Neural crest cell (in vitro differentiated cells): ENCODE results near the gene SUOX. TPM values are rescaled to one million over a fixed set of nuclear protein-coding genes. Genes with fewer than 3 reads are reported as not detected.
A peak's percentile ranks its signal among the peaks of the same experiment; 100 is the strongest.

Source experiments
- DNase-seq: peaks from one replicate; pipeline ENCODE4 v3.0.0; 2021; ENCODE audit warnings: low read depth, mixed read lengths, low spot score
- H3K27ac Mint-ChIP-seq: one replicate; pipeline ENCODE4 v1.8.0; 2021; ENCODE audit warnings: mild to moderate bottlenecking, mixed read lengths; ENCODE audit not compliant: unreplicated experiment
- H3K27me3 Mint-ChIP-seq: 2 replicates; pipeline ENCODE4 v1.8.0; 2021; ENCODE audit warnings: low read depth, mild to moderate bottlenecking, mixed read lengths
- H3K36me3 Mint-ChIP-seq: 2 replicates; pipeline ENCODE4 v1.8.0; 2021; ENCODE audit warnings: low read depth, mild to moderate bottlenecking, mixed read lengths
- H3K4me1 Mint-ChIP-seq: 2 replicates; pipeline ENCODE4 v1.8.0; 2021; ENCODE audit warnings: mixed read lengths
- H3K4me3 Mint-ChIP-seq: one replicate; pipeline ENCODE4 v1.8.0; 2021; ENCODE audit warnings: mild to moderate bottlenecking, mixed read lengths
- H3K9me3 Mint-ChIP-seq: 2 replicates; pipeline ENCODE4 v1.8.0; 2021; ENCODE audit warnings: mixed read lengths
- CTCF ChIP-seq: fragments of 200-600 bp; sonication (generic); conservative IDR thresholded peaks from 2 replicates; pipeline ENCODE4 v1.5.0; 2021; ENCODE audit warnings: antibody characterized with exemption, mild to moderate bottlenecking
- long read RNA-seq: library from polyadenylated mRNA; unstranded; transcript quantifications from one replicate; pipeline ENCODE4 v2.0.0, GENCODE V29; 2020
- total RNA-seq: library from RNA; stranded (reverse); gene quantifications from 2 replicates; pipeline ENCODE4 v1.2.1, GENCODE V29; 2021

The SUOX gene
- total RNA-seq, result 30.4 and 33.7 TPM in 2 replicates
- long read RNA-seq, transcript SUOX-201 (5 exons, 2,364 nt), result major isoform, 16 of 38 reads
- long read RNA-seq, partial matches to known transcripts, result 0 of 38 reads
- long read RNA-seq, other reads (novel, unspliced or antisense), result 13 of 38 reads

- Mint-ChIP-seq H3K4me1 (peaks cover 33% of the 10 kb centered on the region), H3K9me3 (no peaks in the 10 kb centered on the region), H3K36me3 (peaks cover 8% of the 10 kb centered on the region), H3K27ac (peak within 1 kb of the TSS; percentile 93), H3K27me3 (no peaks in the 10 kb centered on the region), H3K4me3 (peak within 1 kb of the TSS; percentile 94)
- TF ChIP-seq CTCF, result no peak
- DNase-seq, result peak; percentile 86
These were observed at the start of gene SUOX for GRCh38 chr12:55996715-55997534. Gene SUOX, plus strand, starts transcription at chr12:55997276. Its CDS starts 4,946 bp downstream, at chr12:56002222.

GRCh38 chr12:55955344-55955743 is 41.7 kb upstream of the SUOX start:
- no peak for TF ChIP-seq CTCF
- Mint-ChIP-seq H3K4me3 (no peak overlapping the region), H3K36me3 (peaks cover 2% of the 10 kb centered on the region)

GRCh38 chr12:55955800-55956508 is 41.1 kb upstream of the SUOX start:
- Mint-ChIP-seq H3K27me3 (peaks cover 6% of the 10 kb centered on the region), H3K27ac (peak overlapping the region; percentile 75), H3K4me1 (peaks cover 3% of the 10 kb centered on the region), H3K36me3 (peaks cover 2% of the 10 kb centered on the region), H3K4me3 (no peak overlapping the region), H3K9me3 (no peaks in the 10 kb centered on the region)
- DNase-seq, result no peak
- peak; percentile 57 for TF ChIP-seq CTCF

More at GRCh38 chr12:55955344-55955743, 41.7 kb upstream of the SUOX start:
- Mint-ChIP-seq H3K4me1 (peaks cover 3% of the 10 kb centered on the region), H3K27me3 (peaks cover 6% of the 10 kb centered on the region), H3K27ac (no peak overlapping the region), H3K9me3 (no peaks in the 10 kb centered on the region)
- no peak for DNase-seq

DNA sequence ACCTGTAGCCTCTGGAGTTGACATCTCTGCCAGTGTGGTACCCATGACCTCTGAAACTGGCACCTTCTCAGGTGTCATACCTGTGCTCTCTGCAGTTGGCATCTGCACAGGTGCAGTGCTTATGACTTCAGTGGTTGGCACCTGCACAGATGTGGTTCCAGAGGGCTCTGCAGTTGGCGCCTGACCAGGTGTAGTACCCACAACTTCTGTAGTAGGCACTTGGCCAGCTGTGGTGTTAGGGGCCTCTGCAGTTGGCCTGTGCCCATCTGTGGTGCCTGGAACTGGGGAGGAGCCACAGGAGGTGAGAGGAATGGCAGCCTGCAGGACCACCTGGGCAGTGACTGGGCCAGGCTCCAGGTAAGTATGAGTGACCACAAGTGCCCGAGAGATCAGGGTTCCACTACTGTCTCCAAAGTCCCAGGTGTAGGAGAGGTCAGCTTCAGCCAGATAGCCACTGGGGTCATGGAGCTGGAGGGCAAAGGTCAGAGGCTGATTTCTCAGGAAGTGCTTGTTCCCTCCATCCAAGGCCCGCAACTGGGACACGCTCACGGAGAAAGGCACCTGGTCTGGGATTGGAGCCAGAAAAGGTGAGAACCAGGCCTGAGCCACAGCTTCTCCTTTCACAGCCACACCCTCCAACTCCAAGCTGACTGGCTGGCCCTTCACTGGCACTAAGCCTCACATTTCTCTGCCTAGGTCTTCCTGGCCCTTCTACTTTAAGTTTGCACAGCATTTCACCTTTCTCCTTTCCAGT is 39.8 kb upstream of the SUOX start:
- no peaks in the 10 kb centered on the region for H3K9me3 Mint-ChIP-seq
- H3K27me3 Mint-ChIP-seq, result peaks cover 6% of the 10 kb centered on the region
- no peak for TF ChIP-seq CTCF
- H3K4me3 Mint-ChIP-seq, result no peak overlapping the region
- H3K4me1 Mint-ChIP-seq, result no peaks in the 10 kb centered on the region
- H3K36me3 Mint-ChIP-seq, result peaks cover 2% of the 10 kb centered on the region
- no peak overlapping the region for H3K27ac Mint-ChIP-seq
- DNase-seq, result no peak

GRCh38 chr12:55963760-55964159 is 33.3 kb upstream of the SUOX start:
- TF ChIP-seq CTCF, result no peak
- Mint-ChIP-seq H3K9me3 (no peaks in the 10 kb centered on the region), H3K36me3 (peaks cover 5% of the 10 kb centered on the region), H3K27ac (no peak overlapping the region), H3K4me1 (peaks cover 34% of the 10 kb centered on the region), H3K27me3 (no peaks in the 10 kb centered on the region), H3K4me3 (peak overlapping the region; percentile 70)
- DNase-seq, result no peak
